LNCaP clone FGC (cell line): ENCODE measurements around the gene SEMA3C.
"Not testable (repeated sequence)": the region's sequence is repeated elsewhere in the genome, so short reads cannot be mapped to it uniquely, and the experiment has no call there.

ENCODE experiments used
- DNase-seq: peaks from one replicate; pipeline ENCODE4 v3.0.0-alpha.2; 2011; ENCODE audit warnings: low read depth
- H3K4me3 ChIP-seq: 2 replicates; pipeline ENCODE4 v1.5.1; 2011; ENCODE audit warnings: mild to moderate bottlenecking, low read depth, low read length, control low read depth
- TF ChIP-seq, protein P1 (sequence below): IDR thresholded peaks from 2 replicates; pipeline ENCODE4 v1.5.1; 2012; ENCODE audit warnings: mild to moderate bottlenecking; ENCODE audit not compliant: control insufficient read depth, insufficient read depth; ENCODE audit errors: extremely low read depth

Gene SEMA3C

GRCh38 chr7:80929619-80930018, 10.8 kb upstream of the SEMA3C start:
- H3K4me3 ChIP-seq: no peak overlapping the region
- TF ChIP-seq, protein P1, sequence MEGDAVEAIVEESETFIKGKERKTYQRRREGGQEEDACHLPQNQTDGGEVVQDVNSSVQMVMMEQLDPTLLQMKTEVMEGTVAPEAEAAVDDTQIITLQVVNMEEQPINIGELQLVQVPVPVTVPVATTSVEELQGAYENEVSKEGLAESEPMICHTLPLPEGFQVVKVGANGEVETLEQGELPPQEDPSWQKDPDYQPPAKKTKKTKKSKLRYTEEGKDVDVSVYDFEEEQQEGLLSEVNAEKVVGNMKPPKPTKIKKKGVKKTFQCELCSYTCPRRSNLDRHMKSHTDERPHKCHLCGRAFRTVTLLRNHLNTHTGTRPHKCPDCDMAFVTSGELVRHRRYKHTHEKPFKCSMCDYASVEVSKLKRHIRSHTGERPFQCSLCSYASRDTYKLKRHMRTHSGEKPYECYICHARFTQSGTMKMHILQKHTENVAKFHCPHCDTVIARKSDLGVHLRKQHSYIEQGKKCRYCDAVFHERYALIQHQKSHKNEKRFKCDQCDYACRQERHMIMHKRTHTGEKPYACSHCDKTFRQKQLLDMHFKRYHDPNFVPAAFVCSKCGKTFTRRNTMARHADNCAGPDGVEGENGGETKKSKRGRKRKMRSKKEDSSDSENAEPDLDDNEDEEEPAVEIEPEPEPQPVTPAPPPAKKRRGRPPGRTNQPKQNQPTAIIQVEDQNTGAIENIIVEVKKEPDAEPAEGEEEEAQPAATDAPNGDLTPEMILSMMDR: no peak
- DNase-seq: no peak

DNA sequence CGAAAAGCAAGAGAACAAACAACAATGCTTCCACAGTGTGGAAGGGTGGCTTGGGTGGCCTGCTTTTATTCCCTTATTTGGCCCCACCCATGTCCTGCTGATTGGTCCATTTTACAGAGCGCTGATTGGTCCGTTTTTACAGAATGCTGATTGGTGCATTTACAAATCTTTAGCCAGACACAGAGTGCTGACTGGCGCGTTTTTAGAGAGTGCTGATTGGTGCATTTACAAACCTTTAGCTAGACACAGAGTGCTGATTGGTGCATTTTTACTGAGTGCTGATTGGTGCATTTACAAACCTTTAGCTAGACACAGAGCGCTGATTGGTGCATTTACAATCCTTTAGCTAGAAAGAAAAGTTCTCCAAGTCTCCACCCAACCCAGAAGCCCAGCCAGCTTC, 8.1 kb upstream of the SEMA3C start:
- not testable (repeated sequence) for H3K4me3 ChIP-seq, DNase-seq

GRCh38 chr7:80924090-80924489, 5.2 kb upstream of the SEMA3C start:
- peak; percentile 74 for DNase-seq
- TF ChIP-seq, protein P1: no peak
- no peak overlapping the region for H3K4me3 ChIP-seq

GRCh38 chr7:80923211-80923612, 4.4 kb upstream of the SEMA3C start:
- TF ChIP-seq, protein P1: no peak
- no peak for DNase-seq
- no peak overlapping the region for H3K4me3 ChIP-seq

GRCh38 chr7:80922253-80923049, 3.6 kb upstream of the SEMA3C start:
- no peak overlapping the region for H3K4me3 ChIP-seq
- peak; percentile 87 for DNase-seq
- TF ChIP-seq, protein P1: no peak

DNA sequence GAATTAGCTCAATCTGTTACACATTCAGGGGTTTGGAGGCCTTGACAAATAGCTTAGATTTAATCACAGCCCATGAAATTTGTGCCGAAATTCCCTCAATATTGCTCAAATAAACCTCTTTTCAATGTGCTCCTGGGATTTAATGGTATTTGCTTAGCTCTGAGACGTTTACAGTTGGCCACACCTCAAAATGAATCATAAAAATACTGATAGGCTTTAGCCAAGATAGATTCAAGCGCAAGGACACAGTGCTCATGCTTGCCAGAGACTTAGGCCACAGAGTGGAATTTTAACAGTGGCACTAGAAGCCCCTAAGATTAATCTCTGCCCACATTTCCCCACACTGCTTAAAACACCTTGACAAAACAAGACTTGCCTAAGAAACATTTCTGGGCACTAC, 2.3 kb upstream of the SEMA3C start:
- no peak overlapping the region for H3K4me3 ChIP-seq
- no peak for DNase-seq
- TF ChIP-seq, protein P1: no peak

DNA sequence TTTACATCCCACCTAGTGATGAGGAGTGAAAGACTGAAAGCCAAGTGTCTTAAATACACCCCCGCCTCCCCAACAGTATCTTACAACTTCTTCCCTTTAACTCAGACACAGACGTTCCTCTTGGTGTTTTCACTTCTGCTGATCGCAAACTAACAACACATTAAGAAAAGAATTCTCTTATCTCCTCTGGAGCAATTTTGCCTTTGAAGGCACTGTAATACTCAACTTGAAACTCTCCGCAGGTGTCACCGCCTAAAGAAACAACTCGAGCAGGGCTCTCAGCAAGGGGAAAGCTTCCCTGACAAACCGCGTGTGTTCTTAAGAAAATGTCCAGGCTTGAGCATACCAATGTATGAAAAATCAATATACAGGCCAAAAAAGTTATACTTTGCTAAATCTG, 452 bp downstream of the SEMA3C start:
- no peak for DNase-seq
- TF ChIP-seq, protein P1: no peak
- H3K4me3 ChIP-seq: peak overlapping the region; percentile 78
